GM21723 (cell line): ENCODE measurements around the gene NCOA1.

ENCODE experiments used
- ATAC-seq: cut with Tn5 transposase; IDR thresholded peaks from one replicate; pipeline ENCODE4 v1.9.1; 2021; ENCODE audit warnings: mild to moderate bottlenecking, moderate library complexity; ENCODE audit not compliant: unreplicated experiment

NCOA1 gene

GRCh38 chr2:24725956-24726355, 234.9 kb downstream of the NCOA1 start:
- peak; percentile 53 for ATAC-seq

- no peak for ATAC-seq
These were observed 239.4 kb downstream of the NCOA1 start for GRCh38 chr2:24730481-24730880.

DNA sequence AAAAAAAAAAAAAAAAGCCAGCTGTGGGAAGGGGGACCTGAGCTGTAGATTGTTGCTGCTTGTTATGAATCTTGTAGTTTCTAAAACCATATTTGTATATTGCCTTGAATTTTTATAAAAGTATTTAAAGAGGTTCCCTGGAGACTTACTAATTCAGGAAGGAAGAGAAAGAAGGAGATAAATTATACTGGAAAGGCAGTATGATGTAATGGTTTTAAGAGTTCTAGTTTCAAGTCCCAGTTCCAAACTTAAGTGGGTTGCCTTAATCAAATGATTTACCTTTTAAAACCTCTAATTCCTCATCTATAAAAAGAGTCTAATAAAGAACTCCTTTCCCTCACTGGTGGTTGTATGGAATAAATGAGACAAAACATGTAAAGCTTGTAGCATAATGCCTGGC, 240.0 kb downstream of the NCOA1 start:
- ATAC-seq: no peak

GRCh38 chr2:24731923-24732322, 240.9 kb downstream of the NCOA1 start:
- no peak for ATAC-seq

- no peak for ATAC-seq
These were observed 243.7 kb downstream of the NCOA1 start for GRCh38 chr2:24734741-24735140.

- ATAC-seq: no peak
These were observed 248.4 kb downstream of the NCOA1 start for GRCh38 chr2:24739354-24740025.

DNA sequence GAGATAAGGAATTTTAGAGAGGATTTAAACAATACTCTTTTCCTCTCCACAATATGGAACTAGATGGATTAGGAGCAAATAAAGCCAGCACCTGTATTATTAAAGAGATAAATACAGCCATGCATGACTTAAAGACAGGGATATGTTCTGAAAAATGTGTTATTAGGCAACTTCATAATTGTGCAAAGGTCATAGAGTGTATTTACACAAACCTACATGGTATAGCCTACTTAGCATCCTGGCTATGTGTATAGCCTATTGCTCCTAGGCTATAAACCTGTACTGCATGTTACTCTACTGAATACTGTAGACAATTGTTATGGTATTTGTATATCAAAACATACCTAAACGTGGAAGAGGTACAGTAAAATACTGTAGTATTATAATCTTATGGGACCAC, 249.1 kb downstream of the NCOA1 start:
- no peak for ATAC-seq

GRCh38 chr2:24742730-24743129, 251.7 kb downstream of the NCOA1 start:
- ATAC-seq: no peak

GRCh38 chr2:24743924-24744323, 252.9 kb downstream of the NCOA1 start:
- ATAC-seq: no peak

DNA sequence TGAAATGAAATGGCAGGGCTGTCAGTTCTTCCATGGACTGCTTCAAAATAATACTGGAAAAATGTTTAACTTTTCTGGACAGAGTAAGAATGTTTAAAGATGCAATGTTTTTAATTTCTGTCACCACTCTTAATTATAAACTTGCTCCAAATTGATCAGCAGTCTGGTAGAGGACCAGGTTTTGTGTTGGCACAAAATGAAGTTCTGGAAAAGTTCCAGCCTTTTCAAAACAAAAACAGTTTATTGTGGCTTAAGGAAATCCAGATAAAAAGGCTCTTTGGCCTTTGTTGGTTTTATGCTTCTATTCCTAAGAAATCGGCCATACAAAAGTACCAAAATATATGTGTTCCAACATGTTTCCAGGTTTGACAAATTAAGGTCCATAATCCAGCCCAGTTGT, 253.3 kb downstream of the NCOA1 start:
- ATAC-seq: no peak

DNA sequence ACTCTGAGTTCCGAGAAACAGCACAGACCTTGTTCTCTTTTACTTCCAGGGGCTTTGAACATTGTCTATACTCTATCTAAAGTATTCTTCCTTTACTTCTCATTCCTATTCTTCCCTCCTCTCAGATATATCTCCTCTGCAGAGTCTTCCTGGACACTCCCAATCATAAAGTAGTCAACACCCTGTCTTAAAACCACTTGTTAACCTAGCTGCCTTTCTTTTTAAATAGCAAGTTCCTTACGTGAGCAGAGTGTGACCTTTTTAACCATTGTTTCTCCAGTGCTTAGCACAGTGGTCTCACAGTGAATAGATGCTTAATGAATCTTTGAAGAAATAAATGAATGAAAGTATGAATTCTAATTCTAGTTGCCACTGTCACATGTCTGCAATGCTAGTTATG, 254.8 kb downstream of the NCOA1 start:
- ATAC-seq: no peak

DNA sequence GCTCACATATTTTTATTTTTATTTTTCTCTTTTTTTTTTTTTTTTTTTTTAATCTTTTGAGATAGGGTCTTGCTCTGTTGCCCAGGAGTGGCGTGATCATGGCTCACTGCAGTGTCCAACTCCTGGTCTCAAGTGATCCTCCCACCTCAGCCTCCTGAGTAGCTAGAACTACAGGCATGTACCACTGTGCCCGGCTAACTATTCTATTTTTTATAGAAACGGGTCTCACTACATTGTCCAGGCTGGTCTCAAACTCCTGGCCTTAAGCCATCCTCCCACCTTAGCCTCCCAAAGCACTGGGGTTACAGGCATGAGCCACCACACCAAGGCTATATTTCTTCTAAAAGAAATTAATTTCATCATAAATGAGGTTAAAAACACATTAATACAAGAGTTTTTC, 256.2 kb downstream of the NCOA1 start:
- no peak for ATAC-seq

- no peak for ATAC-seq
These were observed 258.1 kb downstream of the NCOA1 start for GRCh38 chr2:24749069-24749691.

DNA sequence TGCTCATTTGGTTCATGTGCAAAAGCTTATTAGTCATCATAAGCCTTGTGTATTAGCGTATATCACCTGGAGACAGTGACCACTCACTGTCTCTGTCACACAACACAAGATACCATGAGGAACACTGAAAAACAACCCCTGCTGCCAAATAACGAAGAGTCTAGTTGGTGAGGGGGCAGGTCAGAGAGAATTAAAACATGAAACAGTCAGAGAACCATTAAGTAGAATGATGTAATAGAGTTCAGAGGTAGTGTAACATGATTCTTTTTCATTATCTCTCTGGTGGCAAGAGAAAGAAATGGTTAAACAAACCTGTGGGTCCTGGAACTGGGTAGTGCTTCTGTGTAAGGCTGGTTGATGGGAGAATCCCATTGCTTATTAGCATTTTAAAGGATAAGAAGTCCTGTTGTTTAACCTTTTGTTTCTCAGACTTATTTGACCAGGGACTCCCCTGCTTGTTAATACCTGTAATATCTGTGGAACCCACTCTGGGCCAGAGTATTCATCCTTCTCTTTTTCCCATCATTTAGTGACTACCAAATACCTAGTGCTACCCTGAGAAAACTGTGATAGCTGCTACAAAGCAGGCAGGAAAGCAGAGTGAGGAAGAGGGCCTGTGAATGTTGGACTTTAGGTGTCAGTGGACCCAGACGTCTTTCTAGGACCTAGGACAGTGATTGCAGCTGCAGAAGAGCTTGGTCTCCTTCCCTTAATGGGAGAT, 264.1 kb downstream of the NCOA1 start:
- ATAC-seq: no peak

DNA sequence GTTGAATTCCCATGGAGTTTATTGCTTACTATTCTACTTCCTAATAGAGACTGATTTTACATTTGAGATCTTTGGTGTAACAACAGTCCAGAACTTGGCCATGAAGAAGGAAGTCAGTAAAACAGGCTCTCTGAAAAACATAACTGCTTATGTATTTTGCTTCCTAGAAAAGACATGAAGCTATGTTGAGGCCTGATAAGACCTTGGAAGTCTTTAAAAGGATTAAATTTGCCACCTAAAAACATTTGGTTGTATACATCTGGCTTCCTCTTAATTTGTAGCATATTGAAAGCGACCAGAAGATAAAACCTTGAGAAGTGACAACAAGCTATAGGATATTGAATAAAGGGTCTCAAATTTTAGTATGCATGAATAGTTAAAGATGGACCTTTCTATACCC, 265.7 kb downstream of the NCOA1 start:
- no peak for ATAC-seq

GRCh38 chr2:24761866-24762265, 270.8 kb downstream of the NCOA1 start:
- no peak for ATAC-seq

DNA sequence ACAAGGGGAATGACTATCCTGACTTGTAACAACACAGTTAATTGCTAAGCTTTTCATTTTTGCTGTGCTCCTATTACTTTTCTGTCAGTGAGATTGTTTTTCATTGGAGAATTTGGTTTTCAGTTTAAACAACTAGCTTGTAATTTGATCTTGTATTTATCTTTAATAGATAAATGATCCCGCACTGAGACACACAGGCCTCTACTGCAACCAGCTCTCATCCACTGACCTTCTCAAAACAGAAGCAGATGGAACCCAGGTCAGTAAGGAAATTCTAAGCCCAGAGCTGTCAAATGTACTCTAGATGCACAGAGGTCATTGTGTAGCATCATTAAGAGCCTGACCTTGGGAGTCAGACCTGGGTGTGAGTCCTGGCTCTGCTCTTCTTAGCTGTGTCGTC, 271.5 kb downstream of the NCOA1 start:
- ATAC-seq: no peak

DNA sequence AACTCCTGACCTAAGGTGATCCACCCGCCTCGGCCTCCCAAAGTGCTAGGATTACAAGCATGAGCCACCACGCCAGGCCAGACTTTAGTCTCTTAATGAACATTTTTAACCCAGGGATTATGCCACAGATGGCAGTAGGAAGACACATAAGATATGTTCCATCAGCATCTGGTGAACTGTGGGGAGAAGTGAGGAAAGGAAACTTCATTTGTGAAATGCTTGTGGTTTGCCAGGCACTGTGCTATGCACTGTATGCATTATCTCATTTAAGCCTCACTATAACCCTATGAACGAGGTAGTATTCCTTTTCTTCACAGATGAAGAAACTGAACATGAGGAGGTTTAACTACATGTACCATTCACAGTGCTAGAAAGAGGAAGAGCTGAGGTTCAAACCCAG, 272.8 kb downstream of the NCOA1 start:
- ATAC-seq: no peak

- ATAC-seq: no peak
These were observed 275.6 kb downstream of the NCOA1 start for GRCh38 chr2:24766609-24767008.

DNA sequence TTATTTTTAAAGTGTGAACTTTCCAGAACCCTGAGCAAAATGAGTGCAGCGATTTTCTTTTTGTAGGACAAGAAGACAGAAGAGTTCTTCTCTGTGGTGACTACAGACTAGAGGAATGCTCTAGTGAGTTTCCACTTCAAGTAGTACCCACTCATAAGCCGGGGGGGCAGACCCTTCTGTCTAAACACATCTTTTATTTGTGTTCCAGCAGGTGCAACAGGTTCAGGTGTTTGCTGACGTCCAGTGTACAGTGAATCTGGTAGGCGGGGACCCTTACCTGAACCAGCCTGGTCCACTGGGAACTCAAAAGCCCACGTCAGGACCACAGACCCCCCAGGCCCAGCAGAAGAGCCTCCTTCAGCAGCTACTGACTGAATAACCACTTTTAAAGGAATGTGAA, 277.0 kb downstream of the NCOA1 start:
- no peak for ATAC-seq

DNA sequence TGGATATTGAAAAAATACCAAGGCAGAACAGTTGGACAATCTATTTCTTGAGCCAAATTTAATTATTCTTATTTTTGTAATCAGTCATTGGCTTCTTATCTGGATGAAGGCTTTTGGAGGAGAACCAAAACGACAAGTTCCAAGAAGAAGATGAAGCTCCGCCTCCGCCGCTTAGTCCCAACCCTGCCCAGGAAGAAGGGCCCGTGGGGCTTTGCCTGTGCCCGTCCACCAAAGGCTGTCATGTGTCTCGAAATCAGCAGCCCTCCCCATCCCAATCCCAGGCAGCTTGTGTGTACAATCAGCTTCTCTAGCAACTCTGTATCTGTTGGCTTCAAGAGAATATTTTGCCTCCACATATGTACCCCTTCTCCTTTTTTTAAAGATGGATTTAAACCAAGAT, 277.5 kb downstream of the NCOA1 start:
- ATAC-seq: no peak

- ATAC-seq: no peak
These were observed 280.0 kb downstream of the NCOA1 start for GRCh38 chr2:24771061-24771460.
